ENCODE results near the gene RPRD1B.
"Not testable (repeated sequence)": the region's sequence is repeated elsewhere in the genome, so short reads cannot be mapped to it uniquely, and the experiment has no call there.

Gene RPRD1B

DNA sequence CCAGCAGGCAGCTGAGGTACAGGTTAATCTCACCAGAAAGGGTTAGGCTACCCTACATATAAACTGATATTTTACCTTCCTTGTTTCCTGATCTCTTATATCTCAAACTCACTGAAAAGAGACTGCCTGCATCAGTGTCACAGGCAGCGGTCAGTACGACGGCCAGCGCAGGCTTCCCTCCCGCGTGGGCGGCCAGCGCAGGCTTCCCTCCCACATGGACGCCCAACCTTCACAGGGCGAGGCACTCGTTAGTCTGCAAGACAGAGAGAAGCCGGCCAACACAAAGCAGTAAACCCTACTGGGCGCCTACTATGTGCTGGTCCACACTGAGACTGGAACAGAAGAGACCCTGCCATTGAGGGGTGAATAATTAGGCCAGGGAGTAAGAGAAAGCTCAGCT, 33.3 kb upstream of the RPRD1B start:
- no peak for DNase-seq (ENCODE audit: extremely low spot score, insufficient read length, low read depth)
- FAIRE-seq: no peak

GRCh38 chr20:38001173-38001875, 32.2 kb upstream of the RPRD1B start:
- DNase-seq (ENCODE audit: extremely low spot score, insufficient read length, low read depth) (no peak), FAIRE-seq (no peak)

DNA sequence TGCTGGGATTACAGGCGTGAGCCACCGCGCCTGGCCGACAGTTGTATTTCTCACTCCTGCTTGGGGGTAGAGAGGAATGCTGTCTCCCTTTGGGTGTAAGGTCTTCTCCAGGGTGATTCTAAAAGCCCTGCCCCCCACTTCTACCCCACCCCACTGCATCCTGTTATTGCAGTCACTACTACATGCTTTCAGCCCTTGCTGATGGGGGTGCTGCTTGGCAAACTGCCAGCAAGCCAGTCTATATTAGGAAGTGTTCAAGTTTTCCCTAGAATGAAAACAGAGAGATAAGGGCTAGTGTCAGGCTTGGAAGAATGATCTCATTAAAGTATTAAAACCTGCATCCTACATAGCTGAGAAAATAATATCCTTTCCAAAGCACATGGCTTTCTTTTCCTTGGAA, 31.6 kb upstream of the RPRD1B start:
- DNase-seq (ENCODE audit: extremely low spot score, insufficient read length, low read depth) (no peak), FAIRE-seq (no peak)

GRCh38 chr20:38002422-38002821, 31.1 kb upstream of the RPRD1B start:
- FAIRE-seq: no peak
- DNase-seq (ENCODE audit: extremely low spot score, insufficient read length, low read depth): no peak

DNA sequence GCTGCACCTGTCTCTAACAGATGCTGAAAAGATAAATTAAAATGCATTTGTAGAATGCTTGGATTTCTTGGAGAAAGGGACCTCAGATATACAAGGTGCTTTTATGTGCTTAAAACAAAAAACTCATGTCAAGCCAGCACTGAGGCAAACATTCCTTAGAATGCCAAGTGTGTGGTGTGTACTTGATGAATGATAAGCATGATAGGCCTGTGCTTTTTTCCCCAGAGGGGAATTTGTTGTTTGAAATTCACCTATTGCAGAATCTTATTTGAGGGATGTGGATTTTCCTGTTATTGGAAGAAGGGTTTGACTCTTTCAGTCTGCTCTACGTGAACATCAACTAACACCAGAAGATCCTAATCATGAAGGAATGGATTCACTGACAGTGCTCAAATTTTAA, 29.1 kb upstream of the RPRD1B start:
- DNase-seq (ENCODE audit: extremely low spot score, insufficient read length, low read depth): no peak
- no peak for FAIRE-seq

DNA sequence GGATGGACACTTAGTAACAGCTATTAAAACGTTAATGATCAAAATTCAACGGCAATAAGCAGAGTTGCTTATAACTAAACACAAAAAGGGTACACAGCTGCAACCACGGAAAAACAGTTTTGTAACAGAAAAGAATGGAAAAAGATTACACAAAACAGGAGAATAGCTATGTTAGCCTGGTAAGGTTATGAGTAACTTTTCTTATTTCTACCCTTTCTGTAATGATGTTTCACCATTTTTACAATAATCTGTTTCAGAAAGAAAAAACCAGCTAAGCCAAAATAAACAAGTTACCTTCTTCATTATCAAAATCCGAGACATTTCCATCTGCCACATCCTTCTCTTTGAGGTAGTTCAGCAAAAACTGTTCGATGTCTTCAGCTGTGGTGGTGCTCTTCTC, 27.6 kb upstream of the RPRD1B start:
- no peak for FAIRE-seq
- no peak for DNase-seq (ENCODE audit: extremely low spot score, insufficient read length, low read depth)

DNA sequence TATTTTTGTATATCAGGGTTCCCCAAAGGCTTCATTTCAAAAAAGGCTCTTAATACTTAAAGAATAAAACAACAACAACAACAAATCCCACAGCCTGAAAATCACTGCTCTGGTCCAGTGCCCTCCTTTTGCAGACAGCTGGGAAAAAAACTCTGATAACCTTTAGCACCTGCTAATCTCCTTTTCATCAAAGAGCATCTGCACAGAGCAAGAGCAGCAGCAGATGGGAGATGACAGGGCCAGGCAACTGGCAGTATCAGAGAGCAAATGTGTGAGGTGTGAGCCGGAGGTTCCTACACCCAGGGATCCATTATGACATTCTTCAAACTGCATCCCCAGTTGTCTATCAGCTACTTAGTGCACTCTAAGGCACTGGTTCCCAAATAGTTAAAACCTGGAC, 26.0 kb upstream of the RPRD1B start:
- DNase-seq (ENCODE audit: extremely low spot score, insufficient read length, low read depth): no peak
- no peak for FAIRE-seq

DNA sequence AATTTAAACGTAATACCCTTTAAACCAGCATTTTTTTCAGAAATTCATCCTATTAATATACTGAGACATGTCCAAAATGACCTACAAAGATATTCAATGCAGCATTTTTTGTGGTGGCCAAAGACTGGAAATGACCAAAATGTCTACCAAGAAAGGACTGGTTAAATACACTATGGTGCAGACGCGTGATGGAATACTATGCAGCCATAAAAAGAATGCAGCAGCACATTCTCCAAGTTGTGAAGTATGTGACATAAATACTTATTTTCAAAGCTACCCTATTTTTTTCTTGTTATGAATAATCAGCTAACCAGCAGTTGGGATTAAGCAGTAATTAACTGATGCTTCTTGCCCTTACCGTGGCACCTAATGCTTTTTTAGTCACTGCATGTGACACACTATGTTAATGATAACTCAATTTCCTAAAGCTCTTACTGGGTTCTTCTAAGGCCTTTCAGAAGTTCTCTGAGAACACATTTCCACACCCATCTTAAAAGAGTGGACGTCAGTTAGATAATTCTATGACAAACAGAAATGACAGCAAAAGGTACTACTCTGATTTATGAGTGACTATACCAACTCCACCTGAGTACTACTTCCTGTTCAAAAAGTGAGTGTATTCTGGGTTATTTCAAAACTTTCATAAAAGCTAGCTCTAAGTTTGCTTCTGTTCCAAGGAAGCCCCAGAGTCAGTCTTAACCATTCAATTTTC, 25.2 kb upstream of the RPRD1B start:
- no peak for FAIRE-seq
- DNase-seq (ENCODE audit: extremely low spot score, insufficient read length, low read depth): no peak

GRCh38 chr20:38009416-38009815, 24.1 kb upstream of the RPRD1B start:
- FAIRE-seq; DNase-seq (ENCODE audit: extremely low spot score, insufficient read length, low read depth): not testable (repeated sequence)

GRCh38 chr20:38011696-38012095, 21.9 kb upstream of the RPRD1B start:
- FAIRE-seq (no peak), DNase-seq (ENCODE audit: extremely low spot score, insufficient read length, low read depth) (no peak)

DNA sequence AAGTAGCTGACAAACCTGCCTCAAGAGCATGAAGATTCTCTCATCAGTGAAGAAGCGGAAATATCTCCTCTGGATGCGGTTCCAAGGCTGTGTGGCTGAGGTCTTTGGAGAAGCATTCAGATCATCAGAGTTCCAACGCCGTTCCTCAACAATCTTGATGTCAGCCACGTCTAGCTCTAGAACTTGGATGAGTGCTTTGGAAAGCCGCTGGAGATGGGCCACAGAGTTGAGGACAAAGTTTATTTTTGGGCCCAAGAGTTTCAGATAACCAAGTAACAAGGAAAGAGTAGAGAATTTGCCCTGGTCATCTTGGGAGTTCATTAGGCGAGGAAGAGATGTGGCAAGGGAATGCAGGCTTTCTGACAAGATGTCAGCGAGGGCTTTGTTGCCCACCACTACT, 21.2 kb upstream of the RPRD1B start:
- DNase-seq (ENCODE audit: extremely low spot score, insufficient read length, low read depth): no peak
- no peak for FAIRE-seq

GRCh38 chr20:38013887-38014286, 19.7 kb upstream of the RPRD1B start:
- DNase-seq (ENCODE audit: extremely low spot score, insufficient read length, low read depth): no peak
- FAIRE-seq: no peak

DNA sequence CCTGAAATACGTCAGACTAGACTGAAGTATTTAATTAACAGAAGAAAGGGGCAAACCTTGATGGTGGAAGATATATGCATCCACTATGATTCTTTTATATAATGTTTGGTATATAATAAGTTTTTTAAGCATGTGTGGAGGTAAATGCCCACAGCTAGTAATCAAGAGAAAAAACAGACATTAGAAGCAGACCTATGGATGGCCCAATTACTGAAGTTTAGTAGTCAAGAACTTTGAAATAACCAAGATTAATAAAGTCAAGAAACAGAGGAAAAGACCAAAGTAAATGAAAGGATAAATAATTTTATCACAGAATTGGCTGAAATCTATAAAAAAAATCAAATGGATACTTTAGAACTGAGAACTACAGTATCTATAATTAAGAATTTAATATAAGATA, 15.6 kb upstream of the RPRD1B start:
- DNase-seq (ENCODE audit: extremely low spot score, insufficient read length, low read depth): no peak
- FAIRE-seq: no peak

DNA sequence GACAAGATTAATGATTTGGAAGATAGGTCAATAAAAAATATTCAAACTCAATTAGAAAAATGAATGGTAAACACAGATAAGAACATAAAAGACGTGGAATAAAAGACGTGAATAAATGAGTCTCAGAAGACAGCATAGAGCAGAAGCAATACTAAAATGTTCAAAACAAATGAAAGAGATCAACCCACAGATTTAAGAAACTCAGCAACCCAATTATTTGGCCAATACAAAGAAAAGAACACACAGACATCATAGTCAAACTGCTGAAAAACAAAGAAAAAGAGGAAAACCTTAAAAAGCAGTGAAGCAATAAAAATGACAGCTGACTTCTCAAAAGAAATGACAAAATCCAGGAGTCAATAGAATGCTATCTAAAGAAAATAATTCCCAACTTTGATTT, 15.2 kb upstream of the RPRD1B start:
- FAIRE-seq (no peak), DNase-seq (ENCODE audit: extremely low spot score, insufficient read length, low read depth) (no peak)

DNA sequence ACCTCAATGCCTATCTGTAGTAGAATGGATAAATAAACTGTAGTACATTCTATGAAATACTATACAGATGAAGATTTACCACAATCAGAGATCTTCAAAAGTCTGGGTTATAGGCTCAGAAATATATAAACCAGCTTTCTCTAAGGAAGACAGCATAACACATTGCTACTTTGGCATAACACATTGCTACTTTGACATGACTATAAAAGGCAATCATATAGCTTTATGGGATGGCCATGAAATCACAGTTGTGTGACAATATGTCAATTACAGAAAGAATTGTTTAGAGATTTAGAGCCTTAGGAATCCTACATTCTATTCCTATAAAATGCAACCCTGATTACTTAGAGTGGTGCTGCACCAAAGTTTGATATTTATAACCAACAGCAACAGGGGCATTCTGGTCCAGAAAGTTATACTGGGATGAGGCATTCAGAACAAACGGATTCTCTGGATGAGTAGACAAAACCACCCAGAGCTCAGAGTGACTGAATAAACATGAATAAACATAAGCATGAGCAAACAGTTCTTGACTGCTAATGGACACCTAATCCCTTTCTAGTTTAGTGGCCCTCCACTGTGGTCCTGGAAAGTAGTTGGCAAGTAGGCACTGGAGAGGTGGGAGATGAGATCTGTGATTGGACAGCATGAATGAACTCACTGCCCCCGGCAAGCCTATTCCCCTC, 12.3 kb upstream of the RPRD1B start:
- no peak for DNase-seq (ENCODE audit: extremely low spot score, insufficient read length, low read depth)
- no peak for FAIRE-seq

DNA sequence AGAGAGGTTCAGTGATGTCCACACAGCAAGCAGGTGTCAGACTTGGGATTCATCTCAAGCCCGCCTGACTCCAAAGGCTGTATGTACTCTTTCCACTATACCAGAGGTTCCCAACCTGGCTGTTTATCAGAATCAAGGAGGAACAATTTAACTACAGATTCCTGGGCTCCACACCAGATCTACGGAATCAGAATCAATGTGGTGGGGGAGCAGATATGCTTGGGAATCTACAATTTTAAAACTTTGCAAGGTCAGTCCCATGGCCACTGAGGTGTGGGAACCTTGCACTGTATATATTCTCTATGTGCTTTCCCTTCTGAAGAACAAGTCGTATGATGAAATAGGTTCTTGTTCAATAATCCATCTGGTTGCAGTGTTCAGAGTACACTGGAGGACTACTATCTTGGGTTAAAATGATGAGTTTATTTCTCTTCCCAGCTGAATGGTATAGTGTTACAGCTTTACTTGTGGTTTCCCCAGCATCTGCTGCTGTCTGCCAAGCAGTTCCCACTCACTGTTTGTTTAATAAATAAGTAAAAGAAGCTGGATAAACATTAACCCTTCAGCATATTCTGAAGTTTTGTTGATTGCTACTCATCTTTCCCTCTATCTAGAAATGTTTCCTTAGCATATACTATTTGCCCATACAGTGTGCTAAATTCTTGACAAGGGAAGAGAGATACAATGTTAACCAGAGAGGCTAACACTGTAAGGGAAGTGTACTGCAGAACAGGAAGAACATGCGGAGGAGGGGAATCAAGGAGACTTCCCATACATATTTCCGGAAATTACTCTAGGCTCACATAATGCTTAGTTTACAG, 10.2 kb upstream of the RPRD1B start:
- FAIRE-seq (peak; percentile 70), DNase-seq (ENCODE audit: extremely low spot score, insufficient read length, low read depth) (no peak)

- DNase-seq (ENCODE audit: extremely low spot score, insufficient read length, low read depth) (no peak), FAIRE-seq (no peak)
These were observed 9.1 kb upstream of the RPRD1B start for GRCh38 chr20:38024496-38024895.

GRCh38 chr20:38029453-38029852, 4.1 kb upstream of the RPRD1B start:
- no peak for DNase-seq (ENCODE audit: extremely low spot score, insufficient read length, low read depth)
- FAIRE-seq: no peak

DNA sequence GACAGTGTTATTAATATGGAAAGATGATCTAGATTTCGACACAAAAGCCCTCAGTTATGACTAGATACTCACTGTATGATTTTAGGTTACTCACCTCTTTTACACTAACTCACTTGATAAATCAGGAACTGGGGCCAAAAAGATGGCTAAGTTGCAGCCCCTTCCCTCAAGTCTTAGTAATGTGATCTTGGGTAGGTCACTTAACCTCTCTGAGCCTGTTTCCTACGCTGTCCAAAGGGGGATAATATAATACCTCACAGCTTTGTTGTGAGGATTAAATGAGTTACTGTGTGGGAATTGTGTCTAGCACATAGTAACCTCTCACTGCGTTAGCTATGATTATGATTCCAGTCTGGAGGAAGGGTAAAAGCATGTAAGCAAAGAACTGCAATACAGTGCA, 1.6 kb upstream of the RPRD1B start:
- FAIRE-seq: no peak
- no peak for DNase-seq (ENCODE audit: extremely low spot score, insufficient read length, low read depth)

GRCh38 chr20:38032585-38033329, 789 bp upstream of the RPRD1B start:
- DNase-seq (ENCODE audit: extremely low spot score, insufficient read length, low read depth): no peak

More at GRCh38 chr20:38032585-38033329, 789 bp upstream of the RPRD1B start:
- no peak for FAIRE-seq
